GM18867 (cell line): ENCODE results near the gene MOCS2.
A peak's percentile ranks its signal among the peaks of the same experiment; 100 is the strongest.
"Not testable (repeated sequence)": the region's sequence is repeated elsewhere in the genome, so short reads cannot be mapped to it uniquely, and the experiment has no call there.

ENCODE experiments used
- ATAC-seq: cut with Tn5 transposase; IDR thresholded peaks from one replicate; pipeline ENCODE4 v1.9.1; 2021; ENCODE audit warnings: mild to moderate bottlenecking, moderate library complexity; ENCODE audit not compliant: unreplicated experiment

MOCS2 gene, protein sequence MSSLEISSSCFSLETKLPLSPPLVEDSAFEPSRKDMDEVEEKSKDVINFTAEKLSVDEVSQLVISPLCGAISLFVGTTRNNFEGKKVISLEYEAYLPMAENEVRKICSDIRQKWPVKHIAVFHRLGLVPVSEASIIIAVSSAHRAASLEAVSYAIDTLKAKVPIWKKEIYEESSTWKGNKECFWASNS

GRCh38 chr5:53109443-53110127 is at the start of gene MOCS2:
Gene MOCS2 (minus strand): TSS chr5:53109757. CDS start chr5:53107174, 2,583 bp downstream.
- peak; percentile 97 for ATAC-seq

GRCh38 chr5:53151713-53152458 is 42.3 kb upstream of the MOCS2 start:
- ATAC-seq: no peak

GRCh38 chr5:53133020-53133419 is 23.5 kb upstream of the MOCS2 start:
- no peak for ATAC-seq

- ATAC-seq: no peak
Observed at GRCh38 chr5:53130266-53130665, 20.7 kb upstream of the MOCS2 start.

GRCh38 chr5:53128481-53128880 is 18.9 kb upstream of the MOCS2 start:
- no peak for ATAC-seq

GRCh38 chr5:53127107-53127506 is 17.6 kb upstream of the MOCS2 start:
- no peak for ATAC-seq

GRCh38 chr5:53126521-53126920 is 17.0 kb upstream of the MOCS2 start:
- ATAC-seq: no peak

DNA sequence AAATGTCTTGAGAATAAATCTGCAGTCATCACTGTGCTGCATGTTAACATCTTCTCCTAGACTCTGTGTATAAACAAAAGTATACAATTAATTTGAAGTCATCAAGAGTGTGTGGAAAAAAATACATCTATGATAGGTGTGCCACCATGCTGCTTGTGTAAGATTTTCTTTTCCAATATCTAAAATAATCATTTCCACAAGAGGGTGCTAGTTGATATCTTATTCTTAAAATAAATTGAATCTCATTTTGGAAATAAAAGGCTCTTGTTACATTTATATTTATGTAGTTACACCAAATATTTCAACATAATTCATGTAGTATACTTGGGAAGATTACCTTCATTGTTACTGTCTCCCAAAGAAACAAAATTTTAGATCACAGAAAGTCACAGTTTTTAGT is 14.1 kb upstream of the MOCS2 start:
- no peak for ATAC-seq

DNA sequence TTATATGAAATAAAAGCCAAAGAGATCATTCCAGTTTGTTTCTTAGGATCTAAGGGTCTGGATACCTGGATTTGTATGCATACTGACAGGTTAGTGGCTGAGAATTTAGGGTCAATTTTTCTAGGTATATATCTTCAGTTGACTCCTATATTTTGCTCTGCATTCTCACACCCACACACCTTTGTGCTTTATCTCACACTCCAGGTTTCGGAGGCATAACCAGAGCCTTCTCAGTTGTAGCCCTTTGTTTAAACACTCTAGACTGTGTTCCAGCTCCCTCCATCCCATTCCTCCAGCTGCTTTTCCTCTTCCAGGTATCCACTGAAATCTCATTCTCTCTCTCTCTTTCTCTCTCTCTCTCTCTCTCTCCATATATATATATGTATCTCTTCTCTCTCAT is 10.6 kb upstream of the MOCS2 start:
- no peak for ATAC-seq

DNA sequence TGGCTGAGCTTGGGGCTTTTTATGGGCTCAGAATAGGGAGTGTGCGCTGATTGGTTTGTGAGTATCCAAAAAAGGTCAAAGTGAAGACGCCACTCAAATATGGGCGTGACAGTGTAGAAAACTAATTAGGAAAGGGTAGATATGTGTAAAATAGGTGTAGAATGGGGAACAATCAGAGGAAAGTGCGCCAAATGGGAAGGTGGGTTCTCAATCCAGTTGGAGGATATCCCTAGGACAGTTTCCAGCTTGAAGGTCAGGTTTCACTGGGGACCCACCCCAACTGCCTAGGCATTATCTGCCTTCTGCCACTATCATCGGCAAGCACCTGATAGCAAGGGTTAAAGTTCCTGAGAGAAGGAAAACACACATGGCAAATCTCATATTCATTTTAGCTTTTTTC is 9.3 kb upstream of the MOCS2 start:
- ATAC-seq: no peak

- no peak for ATAC-seq
Observed at GRCh38 chr5:53116597-53116996, 7.0 kb upstream of the MOCS2 start.

DNA sequence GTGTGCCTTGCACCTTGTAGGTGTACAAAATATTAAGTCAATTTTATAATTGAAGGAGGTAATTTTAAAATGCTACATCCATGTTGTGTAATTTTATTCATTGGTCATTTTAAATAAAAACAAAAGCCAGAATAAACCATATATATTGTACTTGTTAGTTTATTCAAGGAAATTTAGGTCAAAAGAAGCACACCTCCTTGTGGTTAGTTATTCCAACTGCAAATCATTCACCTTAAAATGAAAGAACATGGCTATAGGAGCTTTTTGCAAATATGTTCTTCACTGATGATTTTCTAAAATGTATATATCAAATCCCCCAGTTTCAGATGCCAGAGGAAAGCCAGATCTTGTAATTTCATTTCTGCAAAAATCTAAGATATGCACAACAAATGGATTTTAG is 5.4 kb upstream of the MOCS2 start:
- ATAC-seq: no peak

- no peak for ATAC-seq
Observed at GRCh38 chr5:53113947-53114346, 4.4 kb upstream of the MOCS2 start.

DNA sequence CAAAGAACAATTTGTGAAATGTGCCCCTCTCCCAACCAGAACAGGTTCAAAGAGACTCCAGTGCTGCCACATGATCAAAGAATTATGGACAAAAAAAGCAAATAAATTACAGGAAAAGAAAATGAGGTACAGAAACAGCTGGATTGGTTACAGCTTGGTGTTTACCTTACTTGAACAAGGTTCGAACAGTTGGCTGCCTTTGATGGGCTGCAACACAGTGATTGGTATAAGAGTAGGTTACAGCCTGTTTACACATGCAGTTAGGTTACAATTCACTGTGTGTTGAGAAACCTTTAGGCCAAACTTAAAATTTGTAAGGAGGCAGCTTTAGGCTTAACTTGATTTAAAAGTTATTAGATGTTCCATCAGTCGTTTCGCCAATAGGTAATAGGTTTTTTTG is 3.4 kb upstream of the MOCS2 start:
- no peak for ATAC-seq

GRCh38 chr5:53112307-53112706 is 2.8 kb upstream of the MOCS2 start:
- not testable (repeated sequence) for ATAC-seq

- ATAC-seq: no peak
Observed at GRCh38 chr5:53111139-53111538, 1.6 kb upstream of the MOCS2 start.

DNA sequence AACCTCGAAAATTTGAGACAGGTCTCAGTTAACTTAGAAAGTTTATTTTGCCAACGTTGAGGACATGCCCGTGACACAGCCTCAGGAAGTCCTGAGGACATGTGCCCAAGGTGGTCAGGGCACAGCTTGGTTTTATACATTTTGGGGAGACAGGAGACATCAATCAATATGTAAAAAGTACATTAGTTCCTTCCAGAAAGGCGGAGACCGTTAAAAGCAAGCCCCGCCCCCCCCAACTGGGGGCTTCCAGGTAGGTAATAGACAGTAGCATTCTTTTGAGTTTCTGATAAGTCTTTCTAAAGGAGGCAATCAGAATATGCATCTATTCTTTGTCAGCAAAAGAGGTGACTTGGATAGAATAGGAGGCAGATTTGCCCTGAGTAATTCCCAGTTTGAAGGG is 599 bp upstream of the MOCS2 start:
- peak; percentile 13 for ATAC-seq

GRCh38 chr5:53109056-53109442 is 508 bp downstream of the MOCS2 start:
- peak; percentile 17 for ATAC-seq

- ATAC-seq: no peak
Observed at GRCh38 chr5:53105611-53106300, 3.8 kb downstream of the MOCS2 start.

DNA sequence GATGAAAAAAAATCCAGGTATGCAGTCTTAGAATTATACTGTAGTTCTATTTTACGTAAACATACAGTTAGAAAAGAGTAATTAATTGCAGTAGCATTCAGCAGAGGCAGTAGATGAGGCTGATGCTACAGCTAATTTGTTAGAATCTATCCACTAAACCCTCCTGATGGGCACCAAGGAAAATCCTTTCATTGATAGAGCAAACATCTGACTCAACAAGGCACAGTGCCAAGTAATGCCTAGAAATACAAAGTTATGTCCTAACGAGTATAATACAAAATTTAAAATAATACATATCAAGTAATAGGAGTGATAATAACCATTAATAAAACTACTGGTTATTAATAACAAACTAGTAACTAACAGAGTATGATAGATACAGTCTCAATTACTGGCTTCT is 9.0 kb downstream of the MOCS2 start:
- ATAC-seq: no peak

GRCh38 chr5:53099546-53099945 is 10.0 kb downstream of the MOCS2 start:
- ATAC-seq: no peak
